GM19193 (cell line): Measurements from ENCODE around the gene ARHGAP9.

ENCODE experiments used
- POLR2A ChIP-seq: IDR thresholded peaks from 4 replicates; pipeline ENCODE4 v1.6.1; 2011; ENCODE audit not compliant: insufficient read depth, insufficient read length; ENCODE audit errors: extremely low read depth

ARHGAP9 gene

GRCh38 chr12:57520053-57520818, 40.6 kb upstream of the ARHGAP9 start, which contains the start of gene DDIT3:
TSS of gene DDIT3 (minus strand) at chr12:57520514. CDS start at chr12:57517406, 3,108 bp downstream.
- peak; percentile 100 for TF ChIP-seq POLR2A

- TF ChIP-seq POLR2A = no peak
Observed at GRCh38 chr12:57519796-57520052, 40.1 kb upstream of the ARHGAP9 start.

GRCh38 chr12:57518920-57519795, 39.5 kb upstream of the ARHGAP9 start:
- TF ChIP-seq POLR2A = no peak

- no peak for TF ChIP-seq POLR2A
Observed at GRCh38 chr12:57518176-57518919, 38.7 kb upstream of the ARHGAP9 start.

GRCh38 chr12:57517187-57517586, 37.5 kb upstream of the ARHGAP9 start:
- TF ChIP-seq POLR2A = no peak

GRCh38 chr12:57516617-57517153, 37.0 kb upstream of the ARHGAP9 start:
- peak; percentile 38 for TF ChIP-seq POLR2A

- no peak for TF ChIP-seq POLR2A
Observed at GRCh38 chr12:57515934-57516541, 36.4 kb upstream of the ARHGAP9 start.

GRCh38 chr12:57515408-57515933, 35.8 kb upstream of the ARHGAP9 start:
- no peak for TF ChIP-seq POLR2A

GRCh38 chr12:57514720-57515407, 35.2 kb upstream of the ARHGAP9 start:
- TF ChIP-seq POLR2A = no peak

- TF ChIP-seq POLR2A = no peak
Observed at GRCh38 chr12:57513266-57513665, 33.6 kb upstream of the ARHGAP9 start.

GRCh38 chr12:57512665-57513064, 33.0 kb upstream of the ARHGAP9 start:
- TF ChIP-seq POLR2A = no peak

- TF ChIP-seq POLR2A = no peak
Observed at GRCh38 chr12:57511588-57512325, 32.1 kb upstream of the ARHGAP9 start.

- TF ChIP-seq POLR2A = no peak
Observed at GRCh38 chr12:57511161-57511560, 31.5 kb upstream of the ARHGAP9 start.

GRCh38 chr12:57500213-57500612, 20.5 kb upstream of the ARHGAP9 start:
- TF ChIP-seq POLR2A = no peak

GRCh38 chr12:57498571-57498970, 18.9 kb upstream of the ARHGAP9 start:
- no peak for TF ChIP-seq POLR2A
